ENCODE measurements around the gene ATP2A3. TPM values are rescaled to one million over a fixed set of nuclear protein-coding genes. Genes with fewer than 3 reads are reported as not detected.

ATP2A3 gene
- total and polyA plus RNA-seq, 10 donors, result 103 to 240 (median 194) TPM

DNA sequence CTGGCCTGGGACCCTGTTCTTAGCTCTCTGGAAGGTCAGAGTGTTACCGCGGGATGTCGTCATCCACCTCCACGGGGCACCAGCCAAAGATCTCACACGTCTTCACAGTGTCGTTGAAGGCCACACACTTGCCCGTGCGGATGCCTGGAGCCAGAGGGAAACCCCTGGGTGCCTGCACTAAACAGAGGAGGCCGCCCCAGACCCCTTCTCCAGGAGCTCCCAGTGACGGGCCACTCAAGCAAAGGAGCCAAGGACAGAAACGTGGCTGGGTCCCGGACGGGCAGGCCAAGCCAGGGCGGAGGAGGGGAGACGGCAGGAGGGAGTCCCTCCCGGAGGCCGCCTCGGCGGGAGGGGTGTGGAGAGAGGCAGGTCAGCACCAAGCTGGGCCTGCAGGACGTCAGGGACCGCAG lies 60.4 kb downstream of the ATP2A3 start:
- H3K27ac ChIP-seq, result peak overlapping the region in 2 of 8 donors; percentile 61 to 79
- no peak for TF ChIP-seq POLR2A (IDR thresholded peaks at IDR 0.05)
- TF ChIP-seq POLR2AphosphoS5 (IDR thresholded peaks at IDR 0.05), result no peak
- TF ChIP-seq, protein P1, sequence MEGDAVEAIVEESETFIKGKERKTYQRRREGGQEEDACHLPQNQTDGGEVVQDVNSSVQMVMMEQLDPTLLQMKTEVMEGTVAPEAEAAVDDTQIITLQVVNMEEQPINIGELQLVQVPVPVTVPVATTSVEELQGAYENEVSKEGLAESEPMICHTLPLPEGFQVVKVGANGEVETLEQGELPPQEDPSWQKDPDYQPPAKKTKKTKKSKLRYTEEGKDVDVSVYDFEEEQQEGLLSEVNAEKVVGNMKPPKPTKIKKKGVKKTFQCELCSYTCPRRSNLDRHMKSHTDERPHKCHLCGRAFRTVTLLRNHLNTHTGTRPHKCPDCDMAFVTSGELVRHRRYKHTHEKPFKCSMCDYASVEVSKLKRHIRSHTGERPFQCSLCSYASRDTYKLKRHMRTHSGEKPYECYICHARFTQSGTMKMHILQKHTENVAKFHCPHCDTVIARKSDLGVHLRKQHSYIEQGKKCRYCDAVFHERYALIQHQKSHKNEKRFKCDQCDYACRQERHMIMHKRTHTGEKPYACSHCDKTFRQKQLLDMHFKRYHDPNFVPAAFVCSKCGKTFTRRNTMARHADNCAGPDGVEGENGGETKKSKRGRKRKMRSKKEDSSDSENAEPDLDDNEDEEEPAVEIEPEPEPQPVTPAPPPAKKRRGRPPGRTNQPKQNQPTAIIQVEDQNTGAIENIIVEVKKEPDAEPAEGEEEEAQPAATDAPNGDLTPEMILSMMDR (IDR thresholded peaks at IDR 0.05 in 8 of 11, conservative IDR thresholded peaks at IDR 0.05 in 3 of 11), result no peak
- no peaks in the 10 kb centered on the region for H3K9me3 ChIP-seq
- intact Hi-C loops (cut with DNase I; ENCODE audit: low total_unique reads), result no loop called here
- no peaks in the 10 kb centered on the region for H3K27me3 ChIP-seq (replicated peaks in 1 of 7)
- peaks cover 0 to 26% (median 7%) of the 10 kb centered on the region in 6 donors for H3K4me1 ChIP-seq
- H3K36me3 ChIP-seq, result peaks cover 0 to 61% (median 0%) of the 10 kb centered on the region in 6 donors
- WGBS, 5 donors, result 75 to 87% (median 81%) methylated on average over 21 of the region's 21 CpGs
- peak overlapping the region in 1 of 8 donors; percentile 34 for H3K4me3 ChIP-seq
- DNase-seq, result no peak

DNA sequence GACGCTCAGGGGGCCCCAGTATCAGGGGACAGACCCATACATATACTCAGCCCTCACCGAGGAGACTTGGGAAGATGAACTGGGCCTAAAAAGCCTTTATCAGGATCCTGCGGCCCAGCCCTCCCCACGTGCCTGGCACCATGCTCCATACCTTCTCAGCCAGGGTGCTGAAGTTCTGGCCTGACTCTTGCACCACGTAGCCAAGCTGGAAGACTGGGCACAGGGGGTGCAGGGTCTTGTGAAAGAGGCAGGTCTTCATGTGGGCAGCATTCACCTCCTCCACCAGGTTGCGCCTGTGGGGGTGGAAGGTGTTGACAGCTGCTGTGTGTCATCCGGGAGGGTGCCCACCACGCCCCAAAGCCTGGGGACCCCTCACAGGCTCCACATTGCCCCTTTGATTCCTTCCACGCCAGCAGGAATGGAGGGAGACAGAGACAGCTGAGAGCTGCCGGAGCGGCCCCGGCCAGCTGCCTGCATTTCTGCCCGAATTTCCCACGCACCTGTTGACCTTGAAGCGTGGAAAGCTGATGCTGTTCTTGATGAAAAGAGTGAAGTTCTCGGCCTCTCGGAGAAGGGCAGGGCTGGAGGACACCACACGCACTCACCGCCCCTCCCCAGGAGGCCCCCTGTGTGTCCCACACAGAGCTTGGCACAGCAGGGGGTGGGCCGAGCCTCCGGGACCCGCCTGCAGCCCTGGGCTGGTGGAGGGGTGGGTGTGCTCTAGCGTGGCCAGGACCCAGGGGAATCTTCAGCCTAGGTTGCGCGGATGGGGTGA lies 61.0 kb downstream of the ATP2A3 start:
- Histone ChIP-seq H3K4me1 (peaks cover 0 to 26% (median 7%) of the 10 kb centered on the region in 6 donors), H3K9me3 (no peaks in the 10 kb centered on the region), H3K27ac (no peak overlapping the region), H3K36me3 (peaks cover 0 to 68% (median 0%) of the 10 kb centered on the region in 6 donors), H3K27me3 (replicated peaks in 1 of 7) (no peaks in the 10 kb centered on the region), H3K4me3 (no peak overlapping the region)
- 83 to 92% (median 90%) methylated on average over 15 to 25 of the region's 25 CpGs for WGBS, 5 donors
- intact Hi-C loops (cut with DNase I; ENCODE audit: low total_unique reads), result no loop called here
- TF ChIP-seq POLR2AphosphoS5 (IDR thresholded peaks at IDR 0.05) (no peak), POLR2A (IDR thresholded peaks at IDR 0.05) (no peak)
- TF ChIP-seq, protein P1 (IDR thresholded peaks at IDR 0.05 in 8 of 11, conservative IDR thresholded peaks at IDR 0.05 in 3 of 11), result no peak
- no peak for DNase-seq

DNA sequence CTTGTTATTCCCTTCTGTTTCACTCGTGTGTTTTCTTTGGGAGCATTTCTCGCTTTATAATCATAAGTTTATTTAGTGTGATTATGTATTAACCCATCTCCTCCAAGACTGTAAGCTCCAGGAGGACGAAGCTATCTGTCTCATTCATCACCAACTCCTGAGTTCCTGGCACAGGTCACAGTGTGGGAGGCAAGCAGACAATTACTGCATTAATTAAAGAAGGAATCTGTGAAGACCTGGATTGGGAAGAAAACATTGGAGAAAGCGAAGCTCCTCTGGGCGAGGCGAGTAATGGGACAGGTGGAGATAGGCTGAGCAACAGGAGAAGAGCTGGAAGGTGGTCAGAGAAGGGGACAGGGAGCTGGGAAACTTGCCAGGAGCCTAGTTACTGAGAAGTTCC lies 63.6 kb downstream of the ATP2A3 start:
- Histone ChIP-seq H3K4me3 (no peak overlapping the region), H3K27me3 (replicated peaks in 1 of 7) (no peaks in the 10 kb centered on the region), H3K36me3 (peaks cover 0 to 89% (median 0%) of the 10 kb centered on the region in 6 donors), H3K27ac (no peak overlapping the region), H3K4me1 (peaks cover 0 to 31% (median 10%) of the 10 kb centered on the region in 6 donors), H3K9me3 (no peaks in the 10 kb centered on the region)
- 86 to 95% (median 88%) methylated on average over 6 of the region's 6 CpGs for WGBS, 5 donors
- DNase-seq, result no peak
- intact Hi-C loops (cut with DNase I; ENCODE audit: low total_unique reads), result no loop called here
- TF ChIP-seq POLR2A (IDR thresholded peaks at IDR 0.05), result no peak
- TF ChIP-seq, protein P1 (IDR thresholded peaks at IDR 0.05 in 8 of 11, conservative IDR thresholded peaks at IDR 0.05 in 3 of 11), result no peak
- TF ChIP-seq POLR2AphosphoS5 (IDR thresholded peaks at IDR 0.05), result no peak

DNA sequence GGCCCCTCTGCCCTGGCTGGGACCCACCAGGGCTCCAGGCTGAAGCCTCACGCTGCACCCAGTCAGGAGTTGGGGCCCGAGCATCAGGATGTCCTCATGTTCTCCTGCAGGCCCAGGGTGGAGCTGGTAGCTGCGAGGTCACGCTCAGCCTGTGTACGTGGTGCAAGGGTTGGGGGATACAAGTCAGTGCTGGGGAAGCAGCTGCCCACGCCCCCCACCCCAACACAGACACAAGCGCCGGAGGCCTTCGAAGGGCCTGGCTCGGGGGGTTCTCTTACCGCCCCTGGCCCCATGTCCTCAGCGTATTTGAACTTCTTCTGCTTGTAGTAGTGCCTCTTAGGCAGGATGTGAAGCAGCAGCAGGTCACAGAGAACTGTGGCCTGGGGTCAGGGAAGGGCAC lies 66.5 kb downstream of the ATP2A3 start:
- WGBS, 5 donors, result 86 to 94% (median 92%) methylated on average over 2 to 12 of the region's 12 CpGs
- TF ChIP-seq, protein P1 (IDR thresholded peaks at IDR 0.05 in 8 of 11, conservative IDR thresholded peaks at IDR 0.05 in 3 of 11), result no peak
- TF ChIP-seq POLR2A (IDR thresholded peaks at IDR 0.05) (no peak), POLR2AphosphoS5 (IDR thresholded peaks at IDR 0.05) (no peak)
- H3K4me3 ChIP-seq, result no peak overlapping the region
- no peak for DNase-seq
- H3K27me3 ChIP-seq (replicated peaks in 1 of 7), result no peaks in the 10 kb centered on the region
- intact Hi-C loops (cut with DNase I; ENCODE audit: low total_unique reads), result no loop called here
- H3K36me3 ChIP-seq, result peaks cover 0 to 63% (median 0%) of the 10 kb centered on the region in 6 donors
- H3K27ac ChIP-seq, result no peak overlapping the region
- H3K9me3 ChIP-seq, result no peaks in the 10 kb centered on the region
- H3K4me1 ChIP-seq, result peaks cover 19 to 34% (median 29%) of the 10 kb centered on the region in 6 donors
